ENCODE data around the gene CARHSP1.
"Not testable (repeated sequence)": the region's sequence is repeated elsewhere in the genome, so short reads cannot be mapped to it uniquely, and the experiment has no call there.

CARHSP1 gene

GRCh38 chr16:8868416-8869211 is at the start of gene CARHSP1:
Gene CARHSP1, minus strand, starts transcription at chr16:8869006. Its CDS starts 9,678 bp downstream, at chr16:8859328.
- FAIRE-seq (no peak), DNase-seq (ENCODE audit: low spot score) (peak; percentile 71)

DNA sequence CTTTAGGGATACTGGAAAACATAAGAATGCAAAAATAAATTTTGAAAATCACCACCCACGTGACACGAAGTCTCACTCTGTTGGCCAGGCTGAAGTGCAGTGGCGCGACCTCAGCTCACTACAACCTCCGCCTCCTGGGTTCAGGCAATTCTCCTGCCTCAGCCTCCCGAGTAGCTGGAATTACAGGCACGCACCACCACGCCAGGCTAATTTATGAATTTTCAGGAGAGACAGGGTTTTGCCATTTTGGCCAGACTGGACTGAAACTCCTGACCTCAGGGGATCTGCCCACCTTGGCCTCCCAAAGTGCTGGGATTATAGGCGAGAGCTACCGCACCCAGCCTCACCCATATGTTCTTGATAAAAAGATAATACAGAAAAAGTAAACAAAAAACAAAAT is 48.5 kb upstream of the CARHSP1 start:
- not testable (repeated sequence) for FAIRE-seq; DNase-seq (ENCODE audit: low spot score)

GRCh38 chr16:8916541-8917225 is 47.9 kb upstream of the CARHSP1 start:
- FAIRE-seq (no peak), DNase-seq (ENCODE audit: low spot score) (no peak)

DNA sequence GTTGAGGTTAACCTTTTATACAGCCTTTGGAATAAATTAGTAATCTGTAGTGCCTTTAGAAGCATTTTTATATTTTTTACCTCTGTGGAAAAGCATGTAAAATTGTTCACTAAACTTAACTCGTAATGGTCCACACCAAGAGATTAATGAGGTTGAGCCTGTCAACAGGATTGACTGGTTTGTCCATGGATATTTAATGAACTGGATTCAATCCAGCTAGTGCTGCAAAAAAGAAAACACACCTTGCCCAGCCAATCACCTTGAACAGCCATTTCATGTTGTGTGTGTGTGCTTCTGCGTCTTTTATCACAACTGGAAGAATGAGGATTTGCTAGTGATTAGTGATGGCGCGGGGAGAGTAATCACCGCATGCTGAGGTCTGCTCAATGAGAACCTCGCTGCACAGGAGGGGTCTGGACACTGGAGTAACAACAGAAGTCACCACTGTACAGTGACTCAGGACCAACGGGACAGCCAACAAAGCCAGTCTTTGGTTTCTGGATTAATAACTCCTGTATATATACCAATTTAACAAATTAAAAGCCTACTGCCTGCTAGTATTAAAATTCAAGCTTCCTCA is 47.0 kb upstream of the CARHSP1 start:
- FAIRE-seq (no peak), DNase-seq (ENCODE audit: low spot score) (no peak)

GRCh38 chr16:8914098-8914497 is 45.3 kb upstream of the CARHSP1 start:
- DNase-seq (ENCODE audit: low spot score) (no peak), FAIRE-seq (no peak)

DNA sequence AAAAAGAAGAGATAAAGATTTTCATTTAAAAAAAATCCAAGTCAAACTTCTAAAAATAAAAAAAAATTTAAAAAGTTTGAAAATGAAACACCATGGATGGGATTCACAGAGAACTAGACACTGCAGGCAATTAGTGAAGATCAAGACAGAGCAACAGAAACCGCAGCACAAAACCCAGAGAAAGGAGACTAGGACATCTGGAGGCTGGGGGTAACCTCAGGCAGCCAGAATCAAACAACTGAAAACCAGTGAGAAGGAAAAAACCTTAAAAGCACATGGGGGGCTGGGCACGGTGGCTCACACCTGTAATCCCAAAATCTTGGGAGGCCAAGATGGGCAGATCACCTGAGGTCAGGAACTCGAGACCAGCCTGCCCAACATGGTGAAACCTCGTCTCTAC is 44.0 kb upstream of the CARHSP1 start:
- DNase-seq (ENCODE audit: low spot score) (no peak), FAIRE-seq (no peak)

DNA sequence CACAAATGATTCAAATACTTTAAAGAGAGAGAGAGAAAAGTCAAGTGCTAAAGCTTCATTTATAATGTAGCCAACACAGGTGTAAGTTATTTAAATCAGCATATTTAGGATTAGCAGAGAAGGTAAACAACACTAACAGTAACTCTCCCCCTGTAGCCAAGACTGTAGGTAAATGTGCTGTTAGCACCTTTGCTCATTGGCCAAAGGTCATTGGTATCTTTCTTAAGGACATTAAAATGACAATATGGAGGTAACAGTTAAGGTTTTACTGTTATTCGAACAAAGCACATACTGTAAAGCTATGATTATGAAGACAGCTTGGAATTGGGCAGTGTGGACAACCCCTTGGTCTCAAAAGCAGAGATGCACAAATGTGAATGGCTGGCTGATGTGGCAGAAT is 42.0 kb upstream of the CARHSP1 start:
- DNase-seq (ENCODE audit: low spot score) (no peak), FAIRE-seq (no peak)

- FAIRE-seq (no peak), DNase-seq (ENCODE audit: low spot score) (no peak)
These were observed 40.1 kb upstream of the CARHSP1 start for GRCh38 chr16:8908810-8909468.

DNA sequence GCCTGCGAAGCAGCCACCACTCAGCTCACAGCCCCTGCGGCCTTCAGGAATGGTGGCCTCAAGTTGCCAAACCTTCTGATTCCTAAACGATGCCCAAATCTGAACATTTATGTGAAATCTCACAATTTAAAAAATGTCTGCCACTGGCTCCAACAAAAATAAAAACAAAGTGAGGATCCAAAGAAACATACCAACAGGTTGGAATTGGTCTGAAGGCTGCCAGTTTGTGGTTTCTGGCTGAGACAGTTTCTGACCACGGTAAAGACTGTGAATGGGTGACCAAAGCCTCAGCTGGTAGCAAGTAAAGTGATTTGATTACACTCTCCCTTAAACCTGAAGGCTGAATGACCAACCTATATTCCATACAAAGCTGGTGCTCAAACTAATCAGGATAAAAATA is 38.3 kb upstream of the CARHSP1 start:
- DNase-seq (ENCODE audit: low spot score) (no peak), FAIRE-seq (no peak)

- FAIRE-seq (no peak), DNase-seq (ENCODE audit: low spot score) (no peak)
These were observed 37.2 kb upstream of the CARHSP1 start for GRCh38 chr16:8905795-8906591.

DNA sequence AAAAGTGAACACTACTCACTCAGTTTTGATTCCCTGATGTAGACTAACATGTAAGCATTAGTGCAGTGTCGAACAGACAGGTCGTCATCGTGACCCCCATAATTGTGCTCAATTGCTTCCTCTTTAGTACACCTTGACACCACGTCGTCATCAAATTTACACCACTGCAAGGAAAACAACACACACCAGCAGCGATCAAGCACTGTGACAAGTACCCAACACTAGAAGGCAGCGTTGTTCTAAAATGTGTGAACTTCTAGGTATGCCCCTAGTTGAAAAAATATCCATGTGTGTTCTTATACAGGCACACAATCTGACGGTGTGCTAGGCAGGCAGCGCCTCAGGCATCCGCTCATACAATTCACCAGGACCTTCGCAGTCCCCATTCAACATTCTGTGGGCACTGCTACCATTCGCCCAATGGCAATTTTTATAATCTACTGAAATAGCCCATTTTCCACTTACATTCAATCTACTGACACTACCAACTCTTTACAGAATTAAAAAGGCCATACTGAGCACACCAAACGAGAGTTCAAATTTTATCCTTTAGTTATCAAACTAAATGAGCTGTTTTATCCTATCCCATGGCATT is 36.5 kb upstream of the CARHSP1 start:
- FAIRE-seq (no peak), DNase-seq (ENCODE audit: low spot score) (no peak)

DNA sequence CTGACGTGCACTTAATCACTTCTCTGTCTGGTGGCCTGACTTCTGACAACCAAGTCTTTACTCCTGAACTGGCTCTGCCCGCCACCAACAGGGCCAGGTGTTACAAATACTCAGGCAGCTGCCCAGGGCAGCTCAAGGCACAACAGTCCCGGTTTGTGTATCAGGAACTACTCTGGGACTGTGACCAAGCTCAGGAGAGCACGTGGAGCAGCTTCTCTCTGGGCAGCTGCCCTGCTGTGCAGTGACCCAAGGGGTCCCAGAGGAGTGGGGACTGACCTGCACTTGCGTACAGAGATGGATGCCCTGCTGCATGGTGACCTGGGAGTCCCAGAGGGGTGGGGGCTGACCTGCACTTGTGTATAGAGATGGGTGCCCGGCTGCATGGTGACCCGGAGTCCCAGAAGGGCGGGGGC is 35.2 kb upstream of the CARHSP1 start:
- DNase-seq (ENCODE audit: low spot score), result no peak
- FAIRE-seq, result no peak

DNA sequence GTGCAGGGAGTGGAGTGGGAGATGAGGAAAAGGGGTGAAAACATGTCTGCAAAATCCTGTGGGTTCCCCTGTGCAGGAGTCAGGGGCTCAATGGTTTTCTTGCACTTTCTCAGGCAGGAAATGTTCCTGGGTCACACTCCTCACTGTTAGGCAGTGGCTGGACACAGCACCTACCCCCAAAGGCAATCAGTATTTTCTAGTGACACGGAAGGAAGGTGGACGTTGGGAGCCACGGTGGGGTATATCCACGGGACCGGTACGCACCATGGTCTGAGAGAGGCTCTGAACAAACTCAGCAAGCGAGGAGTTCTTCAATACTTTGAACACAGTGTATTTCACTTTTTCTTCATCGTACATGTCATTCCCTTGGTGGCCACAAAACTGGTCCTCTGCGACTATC is 34.2 kb upstream of the CARHSP1 start:
- DNase-seq (ENCODE audit: low spot score), result no peak
- no peak for FAIRE-seq

DNA sequence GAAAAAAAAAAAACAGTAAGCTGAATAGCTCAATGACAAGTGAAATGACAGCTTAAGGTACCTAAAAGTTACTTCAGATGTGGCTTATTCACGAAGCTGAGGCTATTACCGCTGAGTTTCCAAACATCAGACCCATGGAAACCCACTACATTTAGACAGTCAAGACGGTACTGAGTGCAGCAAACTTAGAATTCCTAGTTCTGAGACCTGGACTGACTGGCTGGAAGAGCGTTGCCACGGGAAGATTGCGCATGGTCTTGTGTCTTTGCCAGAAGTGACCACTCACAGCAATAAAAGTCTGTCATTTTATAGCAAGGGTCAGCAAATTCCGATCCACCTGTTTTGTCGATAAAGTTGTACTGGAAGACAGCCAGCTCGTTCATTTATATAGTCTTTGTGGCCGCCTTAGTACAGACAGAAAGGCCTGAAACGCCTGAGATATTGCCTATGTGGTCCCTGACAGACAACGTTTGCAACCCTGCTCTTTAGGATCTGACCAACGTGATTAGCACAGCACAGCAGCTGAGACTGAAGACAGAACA is 32.6 kb upstream of the CARHSP1 start:
- FAIRE-seq (no peak), DNase-seq (ENCODE audit: low spot score) (no peak)

DNA sequence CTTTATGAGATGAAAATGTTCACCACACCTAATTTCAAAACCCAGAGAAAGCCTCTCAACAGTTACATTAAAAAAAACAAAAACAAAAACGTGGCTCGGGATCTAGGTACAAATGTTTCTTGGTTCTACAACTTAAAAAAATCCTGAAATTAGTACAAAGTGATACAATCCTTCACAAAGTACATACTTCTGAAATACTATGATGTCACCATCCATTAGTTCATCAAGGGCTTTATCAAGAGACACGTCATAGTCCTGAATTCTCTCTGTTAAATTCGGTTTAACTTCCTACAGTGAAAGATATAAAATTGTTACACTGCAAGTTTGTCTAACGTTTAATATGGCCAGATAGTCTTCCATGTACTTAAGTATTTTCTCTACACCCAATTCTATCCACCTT is 31.5 kb upstream of the CARHSP1 start:
- no peak for FAIRE-seq
- no peak for DNase-seq (ENCODE audit: low spot score)

- FAIRE-seq (no peak), DNase-seq (ENCODE audit: low spot score) (no peak)
These were observed 31.0 kb upstream of the CARHSP1 start for GRCh38 chr16:8899709-8900317.

GRCh38 chr16:8898660-8899318 is 30.0 kb upstream of the CARHSP1 start:
- FAIRE-seq (no peak), DNase-seq (ENCODE audit: low spot score) (no peak)

DNA sequence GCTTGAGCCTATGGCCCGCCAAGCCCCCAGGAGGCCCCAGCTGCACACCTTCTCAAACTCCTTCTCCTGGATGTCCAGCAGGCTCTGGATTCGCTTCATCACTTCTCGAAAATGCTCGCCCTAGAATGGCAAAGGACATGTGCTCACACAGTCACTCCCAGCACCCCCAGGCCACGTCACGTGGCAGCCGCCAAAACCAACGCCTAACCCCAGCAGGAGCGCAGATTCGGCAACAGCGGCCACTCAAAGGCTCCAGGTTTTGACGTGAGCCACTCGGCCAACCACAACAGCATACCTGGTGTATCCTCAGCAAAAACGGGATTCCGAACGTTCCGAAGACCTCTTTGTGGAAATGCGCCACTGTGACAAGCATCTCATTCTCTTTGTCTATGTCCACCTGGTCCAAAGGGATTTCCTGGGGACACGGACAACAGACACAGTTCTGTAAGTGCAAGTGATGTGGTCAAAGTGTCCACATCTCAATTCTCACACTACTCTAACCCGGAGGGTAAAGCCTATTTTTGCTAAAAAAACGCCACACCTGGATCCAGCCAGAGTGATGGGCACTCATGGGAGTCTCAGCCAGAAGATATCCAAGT is 26.0 kb upstream of the CARHSP1 start:
- no peak for DNase-seq (ENCODE audit: low spot score)
- no peak for FAIRE-seq
